HG02588 (cell line): ENCODE measurements around the gene ACTR1A.
"Not testable (repeated sequence)": the region's sequence is repeated elsewhere in the genome, so short reads cannot be mapped to it uniquely, and the experiment has no call there.

Experiments
- ATAC-seq: cut with Tn5 transposase; IDR thresholded peaks from one replicate; pipeline ENCODE4 v1.9.1; 2021; ENCODE audit warnings: mild to moderate bottlenecking, moderate library complexity; ENCODE audit not compliant: unreplicated experiment

Gene ACTR1A

GRCh38 chr10:102517553-102517952 lies 15.0 kb upstream of the ACTR1A start:
- no peak for ATAC-seq

GRCh38 chr10:102515724-102516123 lies 13.2 kb upstream of the ACTR1A start:
- no peak for ATAC-seq

GRCh38 chr10:102514487-102515311 lies 12.2 kb upstream of the ACTR1A start:
- no peak for ATAC-seq

- ATAC-seq: peak; percentile 72
These were observed 9.2 kb upstream of the ACTR1A start for GRCh38 chr10:102511583-102512274.

- no peak for ATAC-seq
These were observed 6.9 kb upstream of the ACTR1A start for GRCh38 chr10:102509387-102509786.

- no peak for ATAC-seq
These were observed 6.0 kb upstream of the ACTR1A start for GRCh38 chr10:102508506-102508905.

GRCh38 chr10:102507521-102507920 lies 5.0 kb upstream of the ACTR1A start:
- no peak for ATAC-seq

GRCh38 chr10:102505462-102506115 lies 3.1 kb upstream of the ACTR1A start:
- ATAC-seq: no peak

- ATAC-seq: no peak
These were observed 2.4 kb upstream of the ACTR1A start for GRCh38 chr10:102504976-102505300.

GRCh38 chr10:102504179-102504975 lies 1.9 kb upstream of the ACTR1A start:
- ATAC-seq: no peak

GRCh38 chr10:102503264-102504178 lies 1.0 kb upstream of the ACTR1A start, which contains the start of gene SUFU:
SUFU (plus strand) TSS chr10:102503972; CDS start chr10:102504153, 181 bp downstream.
- peak; percentile 60 for ATAC-seq

GRCh38 chr10:102502029-102502336 lies 529 bp downstream of the ACTR1A start:
- ATAC-seq: peak; percentile 70

- ATAC-seq: no peak
These were observed 1.1 kb downstream of the ACTR1A start for GRCh38 chr10:102501201-102502028.

GRCh38 chr10:102500686-102501085 lies 1.8 kb downstream of the ACTR1A start:
- not testable (repeated sequence) for ATAC-seq

GRCh38 chr10:102499356-102499755 lies 3.2 kb downstream of the ACTR1A start:
- no peak for ATAC-seq

GRCh38 chr10:102497545-102497944 lies 5.0 kb downstream of the ACTR1A start:
- no peak for ATAC-seq

- ATAC-seq: no peak
These were observed 8.7 kb downstream of the ACTR1A start for GRCh38 chr10:102493771-102494170.

GRCh38 chr10:102492983-102493382 lies 9.5 kb downstream of the ACTR1A start:
- no peak for ATAC-seq

- no peak for ATAC-seq
These were observed 10.1 kb downstream of the ACTR1A start for GRCh38 chr10:102492344-102492939.
